NCI-H510A treated with DMSO at 0.1 percent for 48 hours (cell line): Measurements from ENCODE around the gene ISL1.

ENCODE experiments used
- DNase-seq: peaks from one replicate; lab custom pipeline; 2025; lab: John Stamatoyannopoulos, UW

Gene ISL1

GRCh38 chr5:51386916-51387883 is 4.0 kb downstream of the ISL1 start:
- DNase-seq, result peak; percentile 16

- DNase-seq, result peak; percentile 16
These were observed 4.6 kb downstream of the ISL1 start for GRCh38 chr5:51387884-51388275.

- DNase-seq, result no peak
These were observed 5.4 kb downstream of the ISL1 start for GRCh38 chr5:51388488-51389287.

GRCh38 chr5:51389288-51389576 is 6.0 kb downstream of the ISL1 start:
- DNase-seq, result no peak

GRCh38 chr5:51389577-51390463 is 6.6 kb downstream of the ISL1 start:
- DNase-seq, result no peak

- no peak for DNase-seq
These were observed 7.9 kb downstream of the ISL1 start for GRCh38 chr5:51391175-51391574.

GRCh38 chr5:51392689-51393199 is 9.5 kb downstream of the ISL1 start:
- no peak for DNase-seq

- DNase-seq, result no peak
These were observed 11.4 kb downstream of the ISL1 start for GRCh38 chr5:51394609-51395008.

- no peak for DNase-seq
These were observed 12.0 kb downstream of the ISL1 start for GRCh38 chr5:51395245-51395644.

GRCh38 chr5:51395666-51396356 is 12.6 kb downstream of the ISL1 start:
- no peak for DNase-seq

GRCh38 chr5:51396797-51397196 is 13.5 kb downstream of the ISL1 start:
- no peak for DNase-seq

GRCh38 chr5:51397996-51398395 is 14.7 kb downstream of the ISL1 start:
- no peak for DNase-seq

- no peak for DNase-seq
These were observed 15.8 kb downstream of the ISL1 start for GRCh38 chr5:51398875-51399642.

- DNase-seq, result no peak
These were observed 16.4 kb downstream of the ISL1 start for GRCh38 chr5:51399643-51400006.

GRCh38 chr5:51404255-51404654 is 21.0 kb downstream of the ISL1 start:
- no peak for DNase-seq

- no peak for DNase-seq
These were observed 28.7 kb downstream of the ISL1 start for GRCh38 chr5:51411921-51412325.

- DNase-seq, result no peak
These were observed 31.3 kb downstream of the ISL1 start for GRCh38 chr5:51414516-51414915.

GRCh38 chr5:51416149-51416548 is 32.9 kb downstream of the ISL1 start:
- DNase-seq, result peak; percentile 0

- no peak for DNase-seq
These were observed 49.9 kb downstream of the ISL1 start for GRCh38 chr5:51433052-51433710.

- no peak for DNase-seq
These were observed 56.0 kb downstream of the ISL1 start for GRCh38 chr5:51439232-51439631.
